Occipital lobe (tissue), 2 donors: ENCODE results near the gene NPIPB9. TPM values are rescaled to one million over a fixed set of nuclear protein-coding genes. Genes with fewer than 3 reads are reported as not detected.
A peak's percentile ranks its signal among the peaks of the same experiment; 100 is the strongest.
"Not testable (repeated sequence)": the region's sequence is repeated elsewhere in the genome, so short reads cannot be mapped to it uniquely, and the experiment has no call there.

ENCODE experiments used
- DNase-seq: peaks from one replicate; lab custom pipeline; 2025; lab: John Stamatoyannopoulos, UW
- total RNA-seq: library from RNA; depleted of rRNA; stranded (reverse); fragments of >200 nt; gene quantifications from one replicate; pipeline ENCODE4 v1.2.3, GENCODE V29; 2014

Gene NPIPB9
- 3.1 TPM for total RNA-seq

GRCh38 chr16:28751487-28751886 is at the start of gene NPIPB9:
TSS of gene NPIPB9 (plus strand) at chr16:28751787.
- DNase-seq: not testable (repeated sequence)

- DNase-seq: not testable (repeated sequence)
Measured at GRCh38 chr16:28704246-28704645, 47.3 kb upstream of the NPIPB9 start.

DNA sequence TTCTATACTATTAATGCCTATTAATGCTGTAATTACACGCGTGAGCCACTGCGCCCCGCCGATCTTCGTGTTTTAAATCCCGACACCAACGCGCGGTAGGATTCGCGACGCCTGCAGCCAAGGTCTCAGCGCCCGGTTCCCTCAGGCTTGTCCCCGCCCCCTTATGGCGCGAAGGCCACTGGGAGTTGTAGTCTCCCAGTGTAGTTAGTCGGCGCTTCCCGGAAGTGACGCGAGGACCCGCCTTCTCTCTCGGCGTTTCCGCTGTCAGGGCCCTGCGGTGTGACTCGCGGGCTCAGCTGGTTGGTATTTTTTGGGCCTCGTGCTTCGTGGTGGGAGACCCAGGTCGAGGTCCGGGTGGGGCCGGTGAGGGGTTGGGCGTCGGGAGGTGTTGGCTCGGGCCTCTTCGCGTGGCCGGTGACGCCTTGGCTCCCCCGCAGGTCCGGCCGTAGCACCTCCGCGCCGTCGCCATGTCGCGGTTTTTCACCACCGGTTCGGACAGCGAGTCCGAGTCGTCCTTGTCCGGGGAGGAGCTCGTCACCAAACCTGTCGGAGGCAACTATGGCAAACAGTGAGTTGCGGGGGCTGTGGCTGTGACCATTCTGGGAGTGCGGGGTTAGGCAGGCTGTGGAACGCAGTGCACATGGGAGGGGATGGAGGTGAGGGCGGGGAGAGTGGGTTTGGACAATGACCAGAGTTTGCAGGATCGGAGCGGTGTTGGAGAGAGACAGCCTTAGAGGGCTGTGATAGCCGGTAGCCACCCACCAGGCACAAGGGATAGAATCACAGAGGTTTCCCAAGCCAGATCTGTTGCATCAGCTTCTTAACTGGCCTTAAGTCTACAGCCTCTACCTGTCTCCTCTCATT is 40.1 kb upstream of the NPIPB9 start, which contains the start of gene EIF3C:
Gene EIF3C, plus strand, starts transcription at position 245 of the 864 bp plus-strand sequence. Its CDS starts 223 bp downstream, at position 468.
- DNase-seq: not testable (repeated sequence)

DNA sequence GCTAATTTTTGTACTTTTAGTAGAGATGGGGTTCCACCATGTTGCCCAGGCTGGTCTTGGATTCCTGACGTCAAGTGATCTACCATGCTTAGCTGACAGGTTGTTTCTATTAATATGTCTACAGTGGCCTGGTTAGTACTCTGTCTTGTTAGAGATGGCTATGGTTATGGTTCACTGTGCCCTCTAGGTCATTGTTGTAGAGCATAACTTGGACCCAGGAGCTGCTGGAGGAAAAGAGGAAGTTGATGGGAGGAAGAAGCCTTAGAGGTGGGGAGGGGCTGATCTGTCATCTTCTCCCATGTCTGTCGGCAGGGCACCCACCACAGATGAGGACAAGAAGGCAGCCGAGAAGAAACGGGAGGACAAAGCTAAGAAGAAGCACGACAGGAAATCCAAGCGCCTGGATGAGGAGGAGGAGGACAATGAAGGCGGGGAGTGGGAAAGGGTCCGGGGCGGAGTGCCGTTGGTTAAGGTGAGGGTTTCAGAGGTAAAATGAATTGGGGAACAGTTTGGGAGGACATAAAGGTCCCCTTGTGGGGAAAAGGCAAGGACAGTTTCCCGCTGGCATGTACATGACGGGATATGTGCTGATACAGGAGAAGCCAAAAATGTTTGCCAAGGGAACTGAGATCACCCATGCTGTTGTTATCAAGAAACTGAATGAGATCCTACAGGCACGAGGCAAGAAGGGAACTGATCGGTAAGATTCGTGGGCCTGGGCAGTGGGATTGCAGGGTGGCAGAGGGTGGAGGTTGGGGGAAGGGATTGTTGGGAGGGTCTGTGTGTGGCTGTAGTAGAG is 28.5 kb upstream of the NPIPB9 start:
- DNase-seq: not testable (repeated sequence)

GRCh38 chr16:28731253-28731652 is 20.3 kb upstream of the NPIPB9 start:
- DNase-seq: not testable (repeated sequence)

- DNase-seq: not testable (repeated sequence)
Measured at GRCh38 chr16:28732455-28733124, 19.0 kb upstream of the NPIPB9 start.

DNA sequence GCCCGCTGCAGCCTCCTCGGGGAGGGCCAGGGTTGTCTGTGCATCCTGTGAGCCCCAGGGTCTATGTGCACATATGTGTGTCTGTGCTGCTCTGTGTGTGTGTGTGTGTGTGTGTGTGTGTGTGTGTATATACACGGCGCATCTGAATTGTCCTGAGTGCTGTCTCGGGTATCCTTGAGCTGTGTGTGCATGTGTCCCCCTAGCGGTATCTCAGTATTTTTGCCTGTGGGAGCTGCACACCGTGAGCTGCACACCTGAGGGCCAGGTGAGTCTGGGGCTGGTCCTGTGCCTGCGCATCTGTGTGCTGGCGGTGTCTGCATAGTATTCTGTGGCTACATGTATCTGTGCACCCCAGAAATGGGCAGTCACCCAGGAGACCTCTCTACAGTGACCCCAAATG is 11.8 kb upstream of the NPIPB9 start:
- not testable (repeated sequence) for DNase-seq

DNA sequence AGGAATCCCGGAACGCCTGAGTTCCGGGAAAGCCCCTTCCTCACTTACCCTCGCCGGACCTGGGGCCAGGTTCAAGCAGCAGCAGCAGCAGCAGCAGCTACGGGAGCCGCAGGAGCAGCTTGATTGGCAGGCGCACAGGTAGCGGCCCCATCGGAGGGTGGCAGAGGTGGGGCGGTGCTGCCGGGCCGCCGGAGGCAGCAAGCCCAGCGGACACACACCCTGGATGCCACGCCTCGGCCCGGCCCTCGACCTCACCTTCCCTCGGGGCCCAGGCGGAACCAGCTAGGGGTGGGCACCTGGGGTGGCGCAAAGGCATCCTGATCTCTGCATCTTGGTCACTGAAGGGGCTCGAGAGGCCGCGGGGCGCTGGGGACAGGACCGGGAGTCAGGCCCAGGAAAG is 11.0 kb upstream of the NPIPB9 start:
- DNase-seq: not testable (repeated sequence)

DNA sequence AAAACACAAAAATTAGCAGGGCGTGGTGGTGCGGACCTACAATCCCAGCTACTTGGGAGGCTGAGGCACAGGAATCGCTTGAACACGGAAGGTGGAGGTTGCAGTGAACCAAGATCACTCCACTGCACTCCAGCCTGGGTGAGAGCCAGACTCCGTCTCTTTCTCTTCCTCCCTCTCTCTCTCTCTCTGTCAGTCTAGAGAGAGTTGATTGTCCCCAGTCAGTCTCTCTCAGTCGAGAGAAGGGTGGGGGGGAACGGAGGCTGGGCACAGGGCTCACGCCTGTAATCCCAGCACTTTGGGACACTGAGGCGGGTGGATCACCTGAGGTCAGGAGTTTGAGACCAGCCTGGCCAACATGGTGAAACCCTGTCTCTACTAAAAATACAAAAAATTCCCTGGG is 10.3 kb upstream of the NPIPB9 start:
- not testable (repeated sequence) for DNase-seq

DNA sequence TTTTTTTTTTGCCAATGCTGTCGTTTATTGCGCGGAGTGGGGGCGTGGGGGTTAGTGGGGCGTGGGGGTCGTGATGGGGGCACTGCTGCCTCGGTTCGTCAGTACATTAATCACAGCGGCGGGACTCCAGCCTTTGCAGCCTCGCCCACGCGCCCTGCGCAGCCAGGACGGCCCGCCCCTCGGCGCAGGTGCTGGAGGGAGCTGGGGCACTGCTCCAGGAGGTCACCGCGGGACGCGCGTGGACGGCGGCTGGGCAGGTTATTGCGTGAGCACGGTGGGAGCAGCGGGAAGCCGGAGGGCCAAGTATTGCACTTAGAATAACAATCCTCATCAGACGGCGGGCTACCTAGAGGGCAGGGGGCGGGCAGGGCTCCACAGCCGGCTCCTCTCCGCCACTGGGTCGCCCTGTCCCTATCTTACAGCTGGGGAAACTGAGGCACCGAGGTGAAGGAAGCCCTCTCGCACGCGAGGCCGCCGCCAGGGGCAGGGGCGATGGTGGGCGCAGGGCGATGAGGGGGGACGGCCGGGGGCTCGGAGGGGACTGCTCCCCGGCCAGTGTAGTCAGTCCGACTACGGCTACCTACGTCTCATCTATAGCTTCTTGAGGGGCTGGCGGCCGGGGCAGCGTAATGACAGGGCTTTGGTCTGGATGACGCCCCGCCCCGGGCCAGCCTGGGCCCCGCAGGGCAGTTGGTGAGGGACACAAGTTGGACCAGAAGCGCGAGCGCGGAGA is 4.8 kb upstream of the NPIPB9 start:
- not testable (repeated sequence) for DNase-seq

DNA sequence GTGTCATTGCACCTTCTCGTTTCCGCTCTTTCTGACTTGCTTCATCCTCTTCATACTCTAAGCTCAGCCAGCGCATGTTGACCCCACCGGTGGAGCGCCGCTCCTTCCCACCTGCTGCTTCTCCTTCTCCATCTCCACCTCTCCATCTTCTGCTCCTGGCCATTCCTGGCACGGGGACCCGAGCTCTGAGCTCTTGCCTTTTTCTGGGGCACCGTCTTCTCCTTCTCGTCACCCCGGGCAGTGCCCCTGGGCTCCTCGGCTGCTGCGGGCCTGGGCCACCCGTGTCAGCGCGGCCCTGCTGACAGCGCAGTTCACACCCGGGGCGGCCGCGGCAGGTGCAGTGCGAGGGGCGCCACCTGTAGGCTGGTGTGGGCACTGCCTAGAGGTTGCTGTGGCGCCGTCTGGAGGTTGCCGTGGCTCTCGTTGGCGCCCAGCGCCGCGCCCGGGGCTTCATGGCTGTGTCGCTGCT is 1.6 kb upstream of the NPIPB9 start:
- not testable (repeated sequence) for DNase-seq

GRCh38 chr16:28750469-28751067 is 1.0 kb upstream of the NPIPB9 start:
- not testable (repeated sequence) for DNase-seq

- not testable (repeated sequence) for DNase-seq
Measured at GRCh38 chr16:28781697-28782096, 30.1 kb downstream of the NPIPB9 start.

DNA sequence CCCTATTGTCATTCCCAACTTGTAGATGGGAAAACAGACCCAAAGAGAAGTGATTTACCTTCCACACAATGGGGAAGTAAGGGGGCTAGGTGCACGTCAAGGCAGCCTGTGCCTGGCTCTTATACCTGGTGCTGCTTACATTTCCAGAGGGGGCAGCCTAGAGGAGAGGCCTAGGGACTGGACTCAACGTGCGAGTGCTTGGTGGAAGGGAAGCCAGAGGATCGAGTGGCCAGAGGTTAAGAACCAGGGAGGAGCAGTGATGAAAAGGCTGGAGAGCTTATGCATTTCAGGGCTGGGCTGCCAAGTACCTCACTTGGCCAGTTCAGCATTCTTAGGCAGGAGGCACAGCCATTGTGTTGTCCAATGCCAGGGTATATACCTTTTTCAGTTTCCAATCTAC is 30.8 kb downstream of the NPIPB9 start:
- DNase-seq: not testable (repeated sequence)

DNA sequence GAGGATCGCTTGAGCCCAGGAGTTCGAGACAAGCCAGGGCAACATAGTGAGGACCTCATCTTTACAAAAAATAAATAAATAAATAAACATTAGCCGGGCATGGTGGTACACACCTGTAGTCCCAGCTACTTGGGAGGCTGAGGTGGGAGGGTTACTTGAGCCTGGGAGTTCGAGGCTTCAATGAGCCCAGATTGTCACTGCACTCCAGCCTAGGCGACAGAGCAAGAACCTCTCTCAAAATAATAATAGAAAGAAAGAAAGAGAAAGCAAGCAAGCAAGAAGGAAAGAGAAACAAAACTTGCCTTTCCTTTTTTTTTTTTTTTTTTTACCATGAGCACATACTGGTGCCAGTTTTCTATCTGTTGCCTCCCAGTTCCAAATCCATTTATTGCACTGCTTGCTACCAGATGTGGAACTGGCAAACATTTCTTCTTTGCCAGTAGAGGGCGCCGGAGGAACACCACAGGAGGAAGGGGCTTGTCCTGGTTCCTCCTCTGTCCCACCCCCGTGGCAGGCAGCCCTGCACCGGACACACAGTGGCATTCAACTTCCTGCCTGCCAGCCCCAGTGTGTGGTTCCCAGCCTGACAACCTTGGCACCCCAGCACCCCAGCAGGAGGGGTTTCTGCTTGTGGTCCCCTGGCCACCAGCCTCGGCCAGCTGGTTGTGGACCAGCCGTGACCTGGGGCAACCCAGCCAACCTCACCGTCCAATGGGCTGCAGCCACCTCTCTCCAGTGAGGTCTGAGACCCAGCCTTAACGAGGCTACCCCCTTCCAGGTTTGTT is 50.8 kb downstream of the NPIPB9 start:
- DNase-seq: peak; percentile 46

DNA sequence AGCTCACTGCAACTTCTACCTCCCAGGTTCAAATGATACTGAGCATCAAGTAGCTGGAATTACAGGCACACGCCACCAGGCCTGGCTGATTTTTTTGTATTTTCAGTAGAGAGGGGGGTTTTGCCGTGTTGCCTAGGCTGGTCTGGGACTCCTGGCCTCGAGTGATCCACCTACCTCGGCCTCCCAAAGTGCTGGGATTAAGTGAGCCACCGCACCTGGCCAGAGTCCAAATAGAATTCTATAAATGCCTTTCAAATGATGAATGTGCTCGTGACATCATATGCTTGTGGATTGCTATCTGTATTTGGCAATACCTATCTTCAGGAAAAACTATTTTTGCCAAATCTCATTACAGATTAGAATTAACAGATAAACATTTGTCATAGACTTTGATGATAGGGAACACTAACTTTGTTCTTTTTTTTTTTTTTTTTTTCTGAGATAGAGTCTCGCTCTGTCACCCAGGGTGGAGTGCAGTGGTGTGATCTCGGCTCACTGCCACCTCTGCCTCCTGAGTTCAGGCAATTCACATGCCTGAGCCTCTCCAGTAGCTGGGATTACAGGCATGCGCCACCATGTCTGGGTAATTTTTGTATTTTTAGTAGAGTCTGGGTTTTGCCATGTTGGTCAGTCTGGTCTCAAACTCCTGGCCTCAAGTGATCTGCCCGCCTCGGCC is 56.0 kb downstream of the NPIPB9 start:
- DNase-seq: not testable (repeated sequence)

DNA sequence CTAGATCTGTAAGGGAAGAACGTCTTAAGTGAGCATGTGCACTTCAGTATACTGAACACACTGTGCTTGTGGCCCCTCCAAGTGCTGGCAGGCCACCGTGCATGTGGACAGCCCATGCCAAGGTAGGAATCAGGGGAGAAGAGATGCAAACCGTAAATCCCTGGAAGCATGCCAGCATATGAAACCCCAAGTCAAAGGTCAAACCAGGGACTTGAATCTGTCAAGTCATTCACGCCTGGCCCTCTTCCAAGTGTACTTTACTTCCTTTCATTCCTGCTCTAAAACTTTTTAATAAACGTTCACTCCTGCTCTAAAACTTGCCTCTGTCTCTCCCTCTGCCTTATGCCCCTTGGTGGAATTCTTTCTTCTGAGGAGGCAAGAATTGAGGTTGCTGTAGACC is 68.4 kb downstream of the NPIPB9 start:
- no peak for DNase-seq

DNA sequence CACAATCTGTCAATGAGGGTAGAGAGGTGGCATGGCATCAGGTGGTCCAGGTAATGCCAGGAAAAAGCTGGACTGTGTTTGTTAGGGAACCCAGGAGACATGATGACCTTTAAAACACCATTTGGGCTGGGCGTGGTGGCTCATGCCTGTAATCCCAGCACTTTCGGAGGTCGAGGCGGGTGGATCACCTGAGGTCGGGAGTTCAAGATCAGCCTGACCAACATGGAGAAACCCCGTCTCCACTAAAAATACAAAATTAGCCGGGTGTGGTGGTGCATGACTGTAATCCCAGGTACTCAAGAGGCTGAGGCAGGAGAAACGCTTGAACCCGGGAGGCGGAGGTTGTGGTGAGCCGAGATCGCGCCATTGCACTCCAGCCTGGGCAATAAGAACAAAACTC is 69.0 kb downstream of the NPIPB9 start:
- DNase-seq: not testable (repeated sequence)
